NCI-H2107 treated with DMSO at 0.1 percent for 48 hours (cell line): Measurements from ENCODE around the gene CELF2.

ENCODE experiments used
- DNase-seq: peaks from one replicate; lab custom pipeline; 2025; ENCODE audit not compliant: unreplicated experiment; lab: John Stamatoyannopoulos, UW

Gene CELF2

DNA sequence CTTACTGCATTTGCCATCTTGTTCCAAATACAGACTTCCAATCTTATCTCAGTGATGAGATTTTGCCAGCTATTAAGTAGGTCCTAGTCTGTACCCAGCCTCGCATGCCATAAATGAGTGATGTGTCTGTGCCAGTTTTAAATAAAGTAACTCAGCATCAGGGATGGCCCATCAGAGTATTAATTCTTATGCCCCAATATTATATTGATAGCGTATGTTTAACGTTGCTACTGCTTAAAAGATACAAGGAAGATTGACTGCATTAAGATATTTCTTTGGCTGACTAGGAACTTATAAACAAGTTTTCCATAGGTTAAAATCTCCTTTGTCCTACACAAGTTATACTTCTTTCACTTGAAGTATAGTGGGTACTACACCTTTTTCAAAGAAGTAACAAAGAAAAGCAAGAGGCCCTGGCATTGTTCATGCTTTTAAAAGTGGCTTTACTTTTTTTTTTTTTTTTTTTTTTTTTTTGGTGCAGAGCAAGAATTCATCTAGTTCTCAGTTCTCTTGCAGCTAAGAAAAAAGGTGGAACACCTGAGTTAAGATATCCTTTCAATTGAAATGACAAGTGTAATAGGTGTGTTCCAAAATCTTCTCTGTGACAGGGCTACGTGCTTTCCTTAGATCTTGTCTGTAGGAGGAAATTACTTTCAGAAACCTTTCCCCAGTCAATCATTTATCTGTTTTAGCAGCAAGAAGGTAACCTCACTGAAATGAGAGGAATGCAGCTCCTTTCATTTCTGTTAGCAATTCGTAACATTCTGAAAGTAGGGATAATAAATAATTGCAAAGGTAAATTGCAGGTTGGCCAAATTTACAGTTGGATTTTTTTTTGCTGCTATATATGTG lies 245.0 kb downstream of the CELF2 start:
- no peak for DNase-seq

DNA sequence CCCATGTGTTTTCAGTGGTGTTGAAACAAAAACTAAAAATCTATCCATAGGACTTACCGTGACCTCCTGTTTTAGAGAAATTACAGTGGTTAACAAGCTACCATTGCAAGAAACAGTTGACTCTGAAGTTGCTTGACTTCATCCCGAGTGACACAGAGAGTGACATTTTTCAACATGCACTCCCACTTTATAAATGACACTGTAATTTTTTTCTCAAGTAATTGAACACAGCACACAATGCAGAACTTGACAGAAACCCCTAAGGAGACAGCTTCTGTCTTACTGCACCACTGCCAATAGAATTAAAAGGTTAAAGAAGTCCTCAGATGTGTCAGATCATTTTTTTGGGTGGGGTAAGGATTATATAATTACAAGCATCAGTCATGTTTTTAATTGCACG lies 246.1 kb downstream of the CELF2 start:
- DNase-seq, result no peak

DNA sequence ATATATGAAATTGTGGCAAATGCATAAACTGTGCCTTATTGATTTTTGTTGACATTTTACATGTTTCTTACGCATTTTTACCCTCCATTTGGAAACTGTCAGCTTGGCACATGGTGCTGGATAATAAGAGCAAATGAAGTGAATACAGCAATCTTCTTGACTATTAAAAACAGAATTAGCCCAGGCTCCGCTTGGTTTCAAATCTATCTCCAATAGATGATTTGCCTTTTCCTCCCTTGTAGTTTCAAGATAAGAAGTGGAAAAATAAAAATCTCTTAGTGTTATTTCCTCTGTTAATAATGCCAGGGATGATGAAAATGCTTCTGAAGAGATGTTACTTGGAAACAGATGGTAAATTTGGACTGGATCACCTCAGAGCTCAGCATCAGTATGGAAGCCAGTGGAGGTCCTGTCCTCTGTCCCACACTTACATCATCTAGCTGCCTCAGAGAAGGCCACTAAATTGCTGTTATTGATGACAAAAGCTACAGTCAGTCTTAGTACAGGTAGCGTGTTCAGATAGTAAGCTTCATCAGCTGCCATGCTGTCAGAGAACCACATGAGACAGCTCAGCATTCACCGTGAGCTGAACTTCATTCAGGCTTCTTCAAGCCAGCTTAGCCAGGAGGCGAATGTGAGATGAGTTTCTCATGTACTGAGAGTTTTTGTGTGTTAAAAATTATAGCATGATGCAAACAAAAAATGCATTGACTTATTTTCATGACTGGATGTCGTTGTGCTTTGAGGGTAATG lies 246.8 kb downstream of the CELF2 start:
- DNase-seq, result no peak

DNA sequence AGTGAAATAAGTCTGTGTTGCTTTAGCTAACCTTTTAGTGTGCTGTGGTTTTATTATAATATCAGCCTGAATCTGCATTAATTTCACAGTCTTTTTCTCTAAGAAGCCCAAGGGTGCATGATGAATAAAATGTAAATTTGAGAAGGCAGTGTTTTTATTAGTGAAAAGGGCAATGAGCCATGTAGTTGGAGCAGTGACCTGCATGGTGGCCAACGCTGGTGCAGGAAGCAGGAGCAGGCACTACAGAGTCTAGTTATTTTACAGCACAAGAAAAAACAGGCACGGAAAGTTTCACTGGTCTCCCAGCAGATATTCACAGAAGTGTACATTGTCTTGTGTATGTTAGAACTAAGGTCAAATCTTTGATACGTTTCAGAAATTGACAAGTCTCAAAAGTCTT lies 247.8 kb downstream of the CELF2 start:
- DNase-seq, result no peak

DNA sequence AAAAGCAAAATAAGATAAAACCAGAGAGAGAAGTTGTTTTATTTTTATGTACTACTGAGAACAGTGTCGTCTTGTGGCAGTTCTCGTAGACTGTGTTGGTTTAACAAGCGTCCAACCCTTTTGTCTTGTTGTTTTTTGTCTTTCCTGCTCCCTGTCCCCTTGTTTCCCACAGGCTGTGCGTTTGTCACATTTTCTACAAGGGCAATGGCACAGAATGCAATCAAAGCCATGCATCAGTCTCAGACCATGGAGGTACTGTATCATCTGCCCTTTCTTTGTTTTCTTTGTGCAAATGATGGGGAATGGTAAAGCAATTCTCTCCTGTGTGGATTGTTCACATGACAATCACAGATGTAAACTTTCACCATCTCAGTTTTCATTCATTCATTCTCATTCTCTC lies 248.8 kb downstream of the CELF2 start:
- no peak for DNase-seq

DNA sequence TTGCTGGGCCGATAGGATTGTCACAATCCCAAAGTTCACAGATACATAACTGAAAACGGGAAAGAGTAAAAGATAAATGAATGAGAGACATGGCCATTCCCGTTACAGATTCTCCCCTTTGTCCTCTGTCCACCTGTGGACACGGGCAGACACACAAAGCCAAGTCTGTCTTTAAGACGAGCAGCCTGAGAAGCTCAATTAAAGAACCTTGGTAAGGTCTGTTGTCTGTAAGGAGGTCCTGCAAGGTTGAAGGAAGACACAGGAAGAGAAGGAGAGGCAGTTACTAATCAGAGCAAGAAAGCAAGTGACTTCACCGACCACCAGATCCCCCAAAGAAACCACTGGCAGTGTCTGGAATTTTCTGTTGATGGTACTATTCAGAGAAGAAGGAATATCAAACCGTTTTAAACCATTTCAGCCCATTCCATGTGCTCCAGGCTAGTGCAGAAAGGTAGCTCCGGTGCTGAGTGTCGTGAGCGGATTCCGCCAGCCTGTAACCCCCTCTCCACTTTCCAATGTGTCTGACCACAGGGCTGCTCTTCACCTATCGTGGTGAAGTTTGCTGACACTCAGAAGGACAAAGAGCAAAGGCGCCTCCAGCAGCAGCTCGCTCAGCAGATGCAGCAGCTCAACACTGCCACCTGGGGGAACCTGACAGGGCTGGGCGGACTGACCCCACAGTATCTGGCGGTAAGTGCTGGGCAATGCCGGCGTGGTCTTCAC lies 252.6 kb downstream of the CELF2 start:
- peak; percentile 10 for DNase-seq

DNA sequence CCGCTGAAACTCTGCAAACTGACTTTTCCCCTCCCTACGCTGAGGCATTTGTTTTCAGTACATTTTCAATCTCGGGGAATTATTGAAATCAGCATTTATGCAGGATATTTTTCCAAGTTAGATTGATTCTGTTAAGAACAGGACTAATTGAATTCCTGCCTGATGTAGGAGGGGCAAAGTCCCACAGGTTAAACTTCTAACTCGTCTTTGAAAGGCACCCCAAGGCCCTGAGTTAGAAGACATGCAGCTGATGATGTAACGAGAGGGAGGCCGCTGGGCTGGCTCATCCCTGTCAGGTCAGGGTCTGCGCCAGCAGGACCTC lies 253.1 kb downstream of the CELF2 start:
- no peak for DNase-seq

DNA sequence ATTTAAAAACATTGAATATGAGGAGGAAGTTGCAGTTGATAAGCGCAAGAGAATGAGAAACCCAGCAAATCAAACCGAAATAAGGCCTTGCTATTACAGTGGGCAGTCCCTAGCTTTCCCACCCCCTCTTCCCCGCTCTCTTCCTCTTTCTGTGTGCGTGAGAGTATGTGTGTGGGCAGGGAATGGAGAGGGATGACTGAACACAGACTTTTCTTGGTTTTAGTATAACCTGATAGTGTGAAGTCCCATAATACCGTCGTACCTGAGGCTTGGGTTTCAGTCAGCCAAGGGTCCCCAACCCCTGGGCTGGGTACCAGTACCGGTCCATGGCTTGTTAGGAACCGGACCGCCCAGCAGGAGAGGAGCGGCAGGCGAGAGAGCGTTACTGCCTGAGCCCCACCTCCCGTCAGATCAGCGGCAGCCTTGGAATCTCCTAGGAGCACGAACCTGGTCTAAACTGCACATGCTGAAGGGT lies 255.3 kb downstream of the CELF2 start:
- DNase-seq, result no peak

DNA sequence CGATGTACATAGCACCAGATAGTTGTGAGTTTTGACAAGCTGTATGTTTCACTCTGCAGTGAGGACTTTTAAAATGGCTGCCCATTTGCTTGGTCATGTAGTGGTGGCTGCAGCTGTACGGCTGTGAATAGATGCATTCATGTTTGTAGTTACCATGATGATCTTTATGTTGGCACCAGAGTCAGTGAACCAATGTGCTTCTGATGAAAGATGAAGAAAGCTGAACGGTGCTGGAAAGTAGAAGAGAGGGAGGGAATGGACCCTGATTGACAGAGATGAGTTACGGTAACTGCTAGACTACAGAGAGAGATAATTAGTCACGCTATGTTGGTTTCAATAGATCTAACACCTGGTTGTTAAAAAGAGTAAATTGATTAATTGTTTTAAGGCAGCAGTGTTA lies 256.8 kb downstream of the CELF2 start:
- no peak for DNase-seq

DNA sequence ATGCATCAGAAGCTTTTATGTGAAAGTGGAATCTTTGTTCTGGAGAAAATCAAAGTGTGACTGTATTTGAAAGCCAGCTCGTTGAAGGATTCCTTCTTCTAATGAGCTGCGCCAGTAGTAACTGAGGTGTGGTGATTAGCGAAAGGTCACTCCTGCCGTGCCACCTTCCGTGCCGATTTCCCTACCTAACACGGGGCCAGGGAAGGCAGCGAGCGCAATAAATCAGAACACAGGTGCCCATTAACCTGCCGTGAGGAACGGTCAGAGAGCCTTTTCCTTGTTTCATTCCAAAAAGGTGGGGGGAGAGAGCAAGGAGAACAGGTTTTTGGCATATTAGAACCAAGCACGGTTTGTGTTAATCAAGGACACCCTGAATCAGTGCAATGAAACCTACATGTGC lies 258.0 kb downstream of the CELF2 start:
- DNase-seq, result no peak

DNA sequence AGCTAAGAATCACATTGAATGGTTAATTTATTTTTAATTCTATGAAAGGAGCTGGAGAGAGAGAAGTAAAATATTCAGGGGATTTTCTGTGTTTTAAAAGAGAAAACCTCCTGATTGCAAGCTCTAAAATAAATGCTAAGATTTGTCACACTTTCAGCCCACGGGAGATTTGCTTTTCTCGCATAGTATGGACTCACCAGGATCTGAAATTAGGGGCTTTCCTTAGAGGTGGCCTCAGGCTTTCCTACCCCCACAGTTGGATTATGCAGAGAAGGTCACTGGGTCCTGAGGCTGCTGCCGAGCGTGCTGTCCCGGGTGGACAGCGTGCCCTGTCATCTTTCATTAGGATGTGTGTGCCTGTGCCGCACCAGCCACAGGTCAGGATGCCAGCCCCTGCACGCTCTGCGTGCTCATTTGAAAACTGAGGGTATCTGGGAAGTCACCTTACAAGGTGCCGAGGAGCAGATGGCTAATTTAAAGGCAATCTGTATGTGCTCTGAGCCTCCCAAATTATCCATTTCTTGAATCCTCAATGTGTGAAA lies 258.8 kb downstream of the CELF2 start:
- no peak for DNase-seq

DNA sequence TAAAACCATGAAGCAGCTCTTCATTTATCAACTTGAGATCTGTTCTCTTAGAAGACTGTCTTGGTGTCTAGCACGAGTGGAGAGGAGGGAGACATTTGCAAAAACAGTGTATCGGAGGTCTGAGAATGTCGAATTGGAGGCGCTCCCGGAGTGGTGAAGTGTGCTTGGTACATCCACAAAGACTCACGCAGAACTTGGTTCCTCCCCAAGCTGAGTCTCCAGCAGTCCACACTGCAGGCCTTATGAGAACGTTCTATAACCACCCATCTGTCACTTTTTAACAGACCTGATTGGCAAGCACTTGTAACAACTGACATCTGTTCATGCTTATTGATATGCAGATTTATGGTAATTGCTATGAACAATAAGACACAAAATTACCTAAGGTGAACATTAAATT lies 261.6 kb downstream of the CELF2 start:
- DNase-seq, result no peak

DNA sequence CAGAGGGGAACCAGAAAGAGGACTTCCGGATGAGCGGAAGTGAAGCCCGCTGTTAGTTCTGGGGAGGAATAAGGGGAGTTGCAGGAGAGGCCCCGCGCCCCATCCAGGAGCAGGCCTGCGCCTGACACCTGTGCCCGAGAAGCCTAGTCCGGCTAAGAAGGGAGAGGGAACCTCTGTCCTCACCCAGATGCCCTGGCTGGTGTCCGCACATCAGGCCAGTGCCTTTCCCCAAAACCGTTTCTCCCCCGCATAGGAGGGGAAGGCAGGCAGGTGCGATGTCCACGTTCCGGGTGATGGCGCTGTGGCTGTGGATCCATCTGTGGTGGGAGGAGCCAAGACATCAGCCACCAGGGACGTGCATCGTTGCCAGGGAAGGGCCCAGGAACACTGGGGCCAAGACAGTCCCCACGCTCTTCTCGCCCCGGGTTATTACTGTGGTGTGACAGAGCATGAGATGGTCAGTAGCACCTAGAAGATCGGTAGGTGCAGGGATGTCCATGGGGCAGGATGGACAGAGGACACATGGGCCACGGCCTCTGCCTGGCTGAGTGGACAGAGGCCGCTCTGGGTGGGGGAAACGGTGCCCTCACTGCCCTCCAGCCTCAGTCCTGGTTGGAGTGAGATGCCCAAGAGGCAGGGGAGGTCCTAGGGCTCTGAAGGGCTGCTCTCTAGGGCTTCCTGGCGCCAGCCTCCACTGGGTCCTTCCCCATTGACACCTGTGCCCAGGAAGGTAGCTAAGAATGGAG lies 262.7 kb downstream of the CELF2 start:
- no peak for DNase-seq

DNA sequence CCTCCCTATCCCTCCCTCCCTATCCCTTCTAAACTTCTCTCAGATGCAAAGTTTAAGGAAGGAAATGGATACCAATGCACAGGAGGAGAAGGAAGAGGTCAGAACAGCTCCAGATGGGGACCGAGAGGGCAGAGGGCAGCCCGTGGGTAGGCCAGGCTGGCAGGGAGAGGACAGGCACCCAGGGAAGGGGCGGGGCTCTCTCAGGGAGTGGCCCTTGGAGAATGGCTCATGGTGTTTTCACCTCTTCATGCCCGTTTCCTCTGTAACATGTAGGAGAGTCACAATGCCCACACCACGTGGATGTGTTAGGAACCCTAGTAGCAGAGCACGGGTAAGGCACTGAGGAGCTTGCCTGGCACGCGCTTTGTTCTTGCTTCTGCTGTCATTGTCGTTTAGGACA lies 264.5 kb downstream of the CELF2 start:
- DNase-seq, result no peak

DNA sequence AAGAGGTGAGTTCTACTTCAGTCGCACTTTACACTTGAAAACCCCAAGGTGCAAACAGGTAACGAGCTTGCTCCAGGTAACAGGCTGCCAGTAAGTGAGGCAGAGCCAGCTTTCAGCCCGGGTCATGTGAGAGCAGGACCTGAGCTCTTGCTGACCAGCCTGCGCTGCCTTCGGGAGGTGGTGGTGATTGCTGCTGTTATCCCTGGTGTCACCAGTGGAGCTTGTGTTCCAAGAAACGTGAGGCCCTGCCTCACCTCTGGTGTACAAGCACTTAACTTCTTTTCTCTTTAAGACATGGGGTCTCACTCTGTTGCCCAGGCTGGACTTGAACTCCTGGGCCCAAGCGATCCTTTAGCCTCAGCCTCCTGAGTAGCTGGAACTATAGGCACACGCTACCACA lies 265.0 kb downstream of the CELF2 start:
- DNase-seq, result no peak

DNA sequence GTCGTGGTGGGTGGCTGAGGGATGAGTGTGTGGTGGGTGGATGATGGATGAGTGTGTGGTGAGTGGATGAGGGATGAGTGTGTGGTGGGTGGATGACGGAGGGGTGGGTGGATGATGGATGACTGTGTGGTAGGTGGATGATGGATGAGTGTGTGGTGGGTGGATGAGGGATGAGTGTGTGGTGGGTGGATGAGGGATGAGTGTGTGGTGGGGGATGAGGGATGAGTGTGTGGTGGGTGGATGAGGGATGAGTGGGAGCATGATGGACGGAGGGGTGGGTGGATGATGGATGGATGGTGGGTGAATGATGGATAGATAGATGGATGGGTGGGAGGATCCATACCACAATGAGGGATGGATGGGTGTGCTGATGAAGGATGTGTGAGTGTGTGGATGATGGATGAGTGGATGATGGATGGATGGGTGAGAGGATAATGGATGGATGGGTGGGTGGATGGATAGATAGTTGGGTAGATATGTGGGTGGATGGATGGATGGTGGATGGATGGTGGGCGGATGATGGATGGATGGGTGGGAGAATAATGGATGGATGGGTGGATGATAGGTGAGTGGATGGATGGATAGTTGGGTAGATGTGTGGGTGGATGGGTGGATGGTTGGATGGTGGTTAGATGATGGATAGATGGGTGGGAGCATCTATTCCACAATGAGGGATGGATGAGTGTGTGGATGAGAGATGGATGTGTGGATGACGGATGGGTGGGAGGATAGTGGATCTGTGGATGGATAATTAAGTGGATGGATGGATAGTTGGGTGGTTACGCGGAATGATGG lies 266.8 kb downstream of the CELF2 start:
- no peak for DNase-seq

DNA sequence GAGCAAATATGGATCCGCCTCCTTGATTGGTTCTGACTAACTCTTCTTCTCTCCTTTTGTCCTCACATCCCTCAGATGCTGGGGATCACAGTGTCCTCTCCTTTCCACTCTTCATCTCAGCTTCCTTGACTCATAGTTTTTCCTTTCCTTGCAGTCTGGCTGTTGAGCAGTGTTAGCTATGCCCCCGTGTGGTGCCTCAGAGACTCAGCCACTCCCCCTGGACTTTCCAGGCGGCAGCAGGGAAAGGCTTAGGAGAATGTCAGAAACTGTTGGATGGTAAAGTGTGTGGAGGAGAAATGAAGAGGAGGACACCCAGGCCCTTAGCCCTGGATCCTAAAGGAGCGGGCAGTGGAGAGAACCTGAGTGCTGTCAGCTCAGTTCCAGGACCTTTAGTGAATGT lies 267.5 kb downstream of the CELF2 start:
- no peak for DNase-seq

DNA sequence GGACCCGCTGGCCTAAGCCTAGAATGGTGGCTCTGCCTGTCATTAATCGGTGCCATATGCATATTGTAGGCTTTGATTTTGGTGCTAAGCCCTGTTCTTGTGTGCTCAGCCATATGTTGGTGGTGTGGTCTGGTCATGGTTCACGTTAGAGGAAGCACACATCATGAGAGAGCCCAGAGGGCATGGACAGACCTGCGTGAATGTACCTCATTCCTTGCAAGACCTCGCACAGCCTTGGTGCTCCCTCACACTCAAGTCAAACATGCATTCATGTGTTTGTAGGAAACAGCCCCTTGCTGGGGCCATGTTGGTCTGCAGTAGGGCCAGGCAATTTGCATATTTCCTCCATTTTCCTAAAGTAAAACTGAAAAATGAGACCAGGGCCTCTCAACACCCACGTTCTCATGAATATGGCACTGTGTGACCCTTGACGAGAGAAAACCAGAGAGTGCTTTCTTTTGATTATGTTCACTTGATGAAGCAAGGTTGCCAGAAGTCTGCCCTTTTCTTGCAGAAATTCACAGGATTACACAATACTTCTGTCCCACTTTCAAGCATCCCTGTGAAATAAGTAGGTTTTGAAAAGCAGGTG lies 268.7 kb downstream of the CELF2 start:
- DNase-seq, result no peak

DNA sequence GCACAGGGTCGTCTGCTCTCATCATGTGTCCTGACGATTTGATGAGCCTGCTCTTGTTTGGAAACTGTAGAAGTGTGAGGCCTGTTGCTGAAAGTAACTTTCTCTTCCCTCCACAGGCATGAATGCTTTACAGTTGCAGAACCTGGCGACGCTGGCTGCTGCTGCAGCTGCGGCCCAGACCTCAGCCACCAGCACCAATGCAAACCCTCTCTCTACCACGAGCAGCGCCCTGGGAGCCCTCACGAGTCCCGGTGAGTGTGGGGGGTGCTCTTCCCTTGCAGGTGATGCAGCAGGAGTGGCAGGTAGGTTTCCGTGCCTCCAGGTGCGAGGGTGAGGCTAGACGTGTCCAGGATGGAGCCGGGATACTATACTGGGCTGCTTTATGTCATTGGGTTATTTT lies 270.6 kb downstream of the CELF2 start:
- no peak for DNase-seq
